Suppressor macrophage (primary cell): ENCODE data around the gene YIF1A.
"Not testable (repeated sequence)": the region's sequence is repeated elsewhere in the genome, so short reads cannot be mapped to it uniquely, and the experiment has no call there.

Experiments used
- DNase-seq, 4 experiments: peaks; one replicate each; pipeline ENCODE4 v3.0.0-alpha.2; 2020 to 2022

The YIF1A gene

GRCh38 chr11:66268952-66269905, 19.7 kb downstream of the YIF1A start:
- DNase-seq = peak; percentile 42 to 61 (median 54)

- DNase-seq = peak; percentile 100
These were observed 20.5 kb downstream of the YIF1A start, which contains the start of gene RAB1B for GRCh38 chr11:66268244-66268951. RAB1B (plus strand) TSS chr11:66268639; CDS start chr11:66268680, 41 bp downstream.

- DNase-seq = peak; percentile 87 to 95 (median 91)
These were observed 21.3 kb downstream of the YIF1A start for GRCh38 chr11:66267379-66268243.

DNA sequence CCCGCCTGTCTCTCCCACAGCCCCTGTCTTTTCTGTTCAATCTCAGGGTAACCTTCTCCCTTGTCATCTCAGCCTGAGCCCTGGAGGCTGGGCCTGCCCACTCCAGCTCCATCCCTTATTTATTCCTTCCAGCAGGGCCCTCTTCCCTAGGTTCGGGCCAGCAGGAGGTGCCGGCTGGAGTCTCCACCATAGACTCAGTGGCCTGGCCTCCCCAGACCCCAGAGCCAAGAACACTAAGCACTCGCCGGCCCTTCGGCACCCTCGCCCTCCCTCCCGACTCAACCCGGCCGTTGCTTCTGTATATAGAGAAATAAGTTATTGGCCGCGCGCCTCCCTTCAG, 21.9 kb downstream of the YIF1A start:
- DNase-seq = peak in 1 of 4 experiments; percentile 9

- DNase-seq = no peak
These were observed 22.4 kb downstream of the YIF1A start for GRCh38 chr11:66266378-66267038.

DNA sequence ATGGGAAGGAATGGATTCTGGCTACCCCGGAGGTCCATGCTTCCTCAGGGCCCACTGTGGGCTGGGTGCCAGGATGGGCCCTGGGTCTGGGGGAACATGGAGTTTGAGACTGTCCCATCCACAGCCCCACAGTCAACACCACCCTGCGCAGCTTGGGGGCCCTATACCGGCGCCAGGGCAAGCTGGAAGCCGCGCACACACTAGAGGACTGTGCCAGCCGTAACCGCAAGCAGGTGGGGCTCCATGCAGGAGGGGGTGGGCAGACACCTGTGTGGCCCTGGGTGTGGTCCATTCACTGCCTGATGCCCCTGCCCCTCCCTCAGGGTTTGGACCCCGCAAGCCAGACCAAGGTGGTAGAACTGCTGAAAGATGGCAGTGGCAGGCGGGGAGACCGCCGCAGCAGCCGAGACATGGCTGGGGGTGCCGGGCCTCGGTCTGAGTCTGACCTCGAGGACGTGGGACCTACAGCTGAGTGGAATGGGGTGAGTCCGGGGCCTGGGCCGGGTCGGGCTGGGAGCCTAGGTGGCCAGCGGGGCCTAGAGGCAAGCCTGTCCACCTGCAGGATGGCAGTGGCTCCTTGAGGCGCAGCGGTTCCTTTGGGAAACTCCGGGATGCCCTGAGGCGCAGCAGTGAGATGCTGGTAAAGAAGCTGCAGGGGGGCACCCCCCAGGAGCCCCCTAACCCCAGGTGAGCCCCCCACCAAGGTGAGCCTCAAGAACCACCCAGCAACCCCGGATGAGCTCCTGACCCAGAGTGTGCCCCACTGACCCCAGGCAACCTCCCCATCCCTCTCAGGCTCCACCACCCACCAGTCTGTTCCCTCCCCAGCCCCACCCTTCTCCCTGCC, 23.2 kb downstream of the YIF1A start:
- DNase-seq = no peak

GRCh38 chr11:66264914-66265313, 24.0 kb downstream of the YIF1A start:
- peak in 2 of 4 experiments; percentile 12 to 38 for DNase-seq

GRCh38 chr11:66264383-66264782, 24.6 kb downstream of the YIF1A start:
- no peak for DNase-seq

- no peak for DNase-seq
These were observed 25.2 kb downstream of the YIF1A start for GRCh38 chr11:66263785-66264184.

DNA sequence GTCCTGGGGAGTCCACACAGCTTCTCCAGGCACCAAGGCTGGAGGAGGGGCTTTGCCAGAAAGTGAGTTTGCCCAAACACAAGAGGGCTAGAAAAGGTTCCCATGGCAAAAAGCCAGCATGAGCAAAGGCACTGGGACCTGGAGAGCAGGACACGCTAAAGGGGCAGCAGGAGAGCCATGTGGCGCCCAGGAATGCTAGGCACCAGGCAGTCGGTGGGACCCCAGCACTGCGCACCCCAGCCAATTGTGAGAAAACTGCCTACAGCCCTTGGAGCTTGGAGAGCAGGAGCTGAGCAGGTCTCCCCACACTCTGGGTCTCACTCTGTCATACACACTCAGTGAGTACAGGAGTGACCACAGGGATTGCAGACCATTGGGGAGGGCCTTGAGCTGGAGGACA, 25.7 kb downstream of the YIF1A start:
- no peak for DNase-seq

DNA sequence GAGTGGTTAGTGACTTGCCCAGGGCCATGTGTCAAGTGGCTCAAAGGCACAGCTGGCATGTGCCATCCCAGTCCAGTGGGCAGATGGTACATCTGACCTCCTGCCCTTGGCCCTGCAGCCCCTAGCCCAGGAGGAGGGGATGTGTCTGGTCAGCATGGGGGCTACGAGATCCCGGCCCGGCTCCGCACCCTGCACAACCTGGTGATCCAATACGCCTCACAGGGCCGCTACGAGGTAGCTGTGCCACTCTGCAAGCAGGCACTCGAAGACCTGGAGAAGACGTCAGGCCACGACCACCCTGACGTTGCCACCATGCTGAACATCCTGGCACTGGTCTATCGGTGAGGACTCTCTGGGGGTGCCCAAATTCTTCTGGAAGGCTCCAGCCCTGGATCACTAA, 26.2 kb downstream of the YIF1A start:
- DNase-seq = no peak

DNA sequence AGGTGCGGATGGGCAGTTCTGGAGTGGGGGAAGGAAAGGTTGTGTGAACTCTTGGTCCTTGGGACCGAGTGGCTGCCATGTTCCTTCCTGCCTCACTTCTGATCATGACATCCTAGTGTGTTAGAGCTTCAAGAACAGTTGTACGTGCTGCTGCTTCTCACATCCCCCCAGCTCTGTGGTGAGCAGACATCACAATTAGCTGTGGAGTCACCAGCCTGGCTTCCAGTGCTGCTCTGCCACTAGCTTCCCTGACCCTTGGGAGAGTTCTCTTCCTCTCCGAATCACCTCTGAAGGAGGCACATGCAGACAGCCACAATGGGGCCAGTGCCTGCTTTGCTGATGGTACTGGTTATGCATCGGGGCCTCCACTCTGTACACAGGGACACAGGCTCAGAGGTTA, 26.8 kb downstream of the YIF1A start:
- no peak for DNase-seq

DNA sequence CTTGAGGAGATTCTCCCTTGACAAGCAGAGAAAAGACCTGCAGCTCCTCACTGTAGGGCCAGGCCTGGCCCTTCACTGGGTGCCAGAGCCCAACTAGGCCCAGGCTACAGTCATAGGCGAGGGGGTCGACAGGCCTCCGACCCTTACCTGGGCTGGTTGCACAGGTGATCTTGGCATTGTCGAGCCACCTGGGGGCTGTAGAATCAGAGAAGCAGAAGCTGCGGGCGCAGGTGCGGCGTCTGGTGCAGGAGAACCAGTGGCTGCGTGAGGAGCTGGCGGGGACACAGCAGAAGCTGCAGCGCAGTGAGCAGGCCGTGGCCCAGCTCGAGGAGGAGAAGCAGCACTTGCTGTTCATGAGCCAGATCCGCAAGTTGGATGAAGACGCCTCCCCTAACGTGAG, 27.4 kb downstream of the YIF1A start:
- no peak for DNase-seq

DNA sequence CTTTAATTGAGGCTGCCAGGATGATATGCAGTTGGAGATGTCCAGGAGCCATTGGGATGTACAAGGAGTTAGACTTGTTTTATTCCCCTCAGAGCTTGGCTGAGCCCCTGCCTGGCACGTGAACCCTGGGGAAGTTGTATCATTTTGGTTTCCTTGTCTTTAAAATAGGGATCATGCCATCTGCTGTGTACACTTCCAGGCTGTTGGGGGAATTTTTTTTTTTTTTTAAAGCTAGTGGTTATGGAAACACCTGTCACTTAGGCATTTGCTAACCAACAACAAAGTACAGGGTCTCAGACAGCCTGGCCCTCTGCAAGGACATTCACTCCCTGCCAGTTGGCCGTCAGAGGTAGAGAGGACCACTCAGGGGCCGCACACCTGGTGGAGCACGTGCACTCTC, 29.0 kb downstream of the YIF1A start:
- no peak for DNase-seq

GRCh38 chr11:66259225-66259624, 29.7 kb downstream of the YIF1A start:
- DNase-seq = no peak

DNA sequence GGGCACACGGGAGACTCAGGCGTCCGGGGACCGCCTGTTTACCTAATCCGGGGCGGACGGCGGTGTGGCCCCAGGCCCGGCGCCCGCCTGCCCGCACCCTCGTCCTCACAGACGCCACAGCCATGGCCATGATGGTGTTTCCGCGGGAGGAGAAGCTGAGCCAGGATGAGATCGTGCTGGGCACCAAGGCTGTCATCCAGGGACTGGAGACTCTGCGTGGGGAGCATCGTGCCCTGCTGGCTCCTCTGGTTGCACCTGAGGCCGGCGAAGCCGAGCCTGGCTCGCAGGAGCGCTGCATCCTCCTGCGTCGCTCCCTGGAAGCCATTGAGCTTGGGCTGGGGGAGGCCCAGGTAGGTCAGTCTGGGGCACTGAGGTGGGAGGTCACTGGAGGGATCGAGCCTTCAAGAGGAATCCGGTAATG, 30.5 kb downstream of the YIF1A start:
- DNase-seq = no peak

- DNase-seq = not testable (repeated sequence)
These were observed 35.9 kb downstream of the YIF1A start for GRCh38 chr11:66253081-66253480.

DNA sequence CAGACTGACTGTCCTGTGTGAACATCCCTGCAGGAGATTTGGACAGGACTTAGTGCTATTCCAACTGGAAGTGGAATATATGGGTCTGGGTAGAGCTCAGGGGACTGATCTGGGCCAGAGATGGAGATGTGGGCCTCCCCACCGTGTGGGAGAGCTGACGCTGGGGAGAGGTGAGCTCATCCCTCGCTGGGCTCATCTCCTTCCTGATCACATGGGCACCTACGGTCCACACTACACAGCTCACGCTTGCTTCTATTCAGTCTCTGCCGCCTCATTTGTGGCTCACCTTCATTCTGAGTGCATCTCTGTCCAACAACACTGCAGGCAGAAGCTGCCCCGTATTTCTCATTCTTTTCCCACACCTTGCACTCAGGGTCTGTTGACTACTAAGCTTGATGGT, 37.1 kb downstream of the YIF1A start:
- DNase-seq = no peak

- no peak for DNase-seq
These were observed 40.0 kb downstream of the YIF1A start for GRCh38 chr11:66248903-66249302.

GRCh38 chr11:66247801-66248200, 41.1 kb downstream of the YIF1A start:
- no peak for DNase-seq

GRCh38 chr11:66247295-66247694, 41.6 kb downstream of the YIF1A start:
- no peak for DNase-seq
